Endothelial cell of umbilical vein (primary cell): ENCODE results near the gene DRC7. TPM values are rescaled to one million over a fixed set of nuclear protein-coding genes. Genes with fewer than 3 reads are reported as not detected.

Source experiments
- BruUV-seq: library from RNA; stranded (reverse); fragments of 400-500 nt; replicated peaks from 2 replicates; lab custom pipeline; 2021; lab: Mats Ljungman, UMichigan
- CTCF ChIA-PET: fragments of 300-600, 350-600 bp; sonication (Branson Sonifier 250); formaldehyde crosslinking; loops from one replicate; lab custom pipeline; 2021; ENCODE audit warnings: antibody characterized with exemption, inconsistent platforms; lab: Charles Lee
- POLR2A ChIA-PET: fragments of 300-600, 350-600 bp; sonication (Branson Sonifier 250); formaldehyde crosslinking; loops from one replicate; lab custom pipeline; 2021; ENCODE audit warnings: antibody characterized with exemption, inconsistent platforms; lab: Charles Lee
- DNase-seq: peaks from one replicate; pipeline ENCODE4 v3.0.0-alpha.2; 2011; ENCODE audit warnings: low read depth, low spot score
- FAIRE-seq: peaks from 2 replicates; lab custom pipeline; 2011; peaks lifted over from hg19 to GRCh38; lab: Jason Lieb, UNC
- H2AFZ ChIP-seq: 2 replicates; pipeline ENCODE4 v1.6.0; 2012; ENCODE audit warnings: low read depth, low read length, control low read depth, inconsistent platforms
- H3K27ac ChIP-seq: 2 replicates; pipeline ENCODE4 v1.5.1; 2011; ENCODE audit warnings: low read depth, mild to moderate bottlenecking, control low read depth, low read length, moderate library complexity; ENCODE audit not compliant: insufficient read depth
- H3K27me3 ChIP-seq, 2 experiments: 2 replicates each; pipeline versions ENCODE4 v1.6.0 to v1.6.1; 2011; ENCODE audit warnings: low read length in 2 of 2, mixed read lengths in 1 of 2; ENCODE audit not compliant: control insufficient read depth in 2 of 2, insufficient read depth in 2 of 2
- H3K36me3 ChIP-seq, 2 experiments: 2 replicates in 1 of 2; 3 replicates in 1 of 2; pipeline ENCODE4 v1.5.1; 2011; ENCODE audit warnings: low read length in 2 of 2, mild to moderate bottlenecking in 1 of 2, moderate library complexity in 1 of 2; ENCODE audit not compliant: control insufficient read depth in 2 of 2, insufficient read depth in 2 of 2; ENCODE audit errors: extremely low read depth in 1 of 2
- H3K4me1 ChIP-seq: 3 replicates; pipeline ENCODE4 v1.5.1; 2011; ENCODE audit warnings: mild to moderate bottlenecking, low read length; ENCODE audit not compliant: control insufficient read depth, insufficient read depth; ENCODE audit errors: extremely low read depth
- H3K4me2 ChIP-seq: 2 replicates; pipeline ENCODE4 v1.6.1; 2011; ENCODE audit warnings: low read length, control low read depth, mixed read lengths; ENCODE audit not compliant: insufficient read depth
- H3K4me3 ChIP-seq, 3 experiments: fragments of 200-600 bp in 1 of 3; sonication (generic), shearing (Covaris generic) in 1 of 3; replicated peaks in 1 of 3; 2 replicates each; pipeline ENCODE4 v1.5.1; 2011 to 2016; ENCODE audit warnings: control low read depth in 3 of 3, low read length in 3 of 3, mild to moderate bottlenecking in 2 of 3, inconsistent platforms in 1 of 3, low read depth in 1 of 3, moderate library complexity in 1 of 3; ENCODE audit not compliant: insufficient read depth in 1 of 3
- H3K79me2 ChIP-seq: 2 replicates; pipeline ENCODE4 v1.6.0; 2012; ENCODE audit warnings: low read length, inconsistent platforms; ENCODE audit not compliant: control insufficient read depth, insufficient read depth
- H3K9ac ChIP-seq: replicated peaks from 2 replicates; pipeline ENCODE3; 2011; ENCODE audit warnings: low read length, control low read depth; ENCODE audit not compliant: insufficient read depth; ENCODE audit errors: extremely low read depth
- H3K9me1 ChIP-seq: replicated peaks from 3 replicates; pipeline ENCODE4 v1.6.0; 2011; ENCODE audit warnings: mild to moderate bottlenecking, low read length; ENCODE audit not compliant: control insufficient read depth, insufficient read depth; ENCODE audit errors: extremely low read depth
- H3K9me3 ChIP-seq: replicated peaks from 2 replicates; pipeline ENCODE4 v1.5.1; 2012; ENCODE audit warnings: low read length, inconsistent platforms; ENCODE audit not compliant: control insufficient read depth, insufficient read depth
- H4K20me1 ChIP-seq: replicated peaks from 2 replicates; pipeline ENCODE3; 2011; ENCODE audit warnings: mild to moderate bottlenecking, low read length; ENCODE audit not compliant: control insufficient read depth, insufficient read depth; ENCODE audit errors: extremely low read depth
- CTCF ChIP-seq, 2 donors: IDR thresholded peaks; 1 replicate in 1 of 2; 2 replicates in 1 of 2; pipeline ENCODE4 v1.5.1; 2011; ENCODE audit warnings: low read length in 2 of 2, mild to moderate bottlenecking in 2 of 2, moderate library complexity in 2 of 2, control low read depth in 1 of 2, inconsistent platforms in 1 of 2, low read depth in 1 of 2; ENCODE audit not compliant: insufficient read depth in 1 of 2; ENCODE audit errors: extremely low read depth in 1 of 2
- EZH2 ChIP-seq: IDR thresholded peaks from 2 replicates; pipeline ENCODE4 v1.6.1; 2012; ENCODE audit warnings: borderline replicate concordance, low read depth, mild to moderate bottlenecking, moderate library complexity, low read length, inconsistent platforms; ENCODE audit not compliant: severe bottlenecking
- FOS ChIP-seq: IDR thresholded peaks from 2 replicates; pipeline ENCODE4 v1.6.1; 2011; ENCODE audit warnings: mild to moderate bottlenecking, low read length, moderate library complexity, borderline replicate concordance; ENCODE audit not compliant: insufficient read depth
- GATA2 ChIP-seq: IDR thresholded peaks from 2 replicates; pipeline ENCODE4 v1.7.0; 2011; ENCODE audit warnings: low read depth, mild to moderate bottlenecking, moderate library complexity, mixed read lengths, low read length; ENCODE audit not compliant: insufficient read length, insufficient read depth
- JUN ChIP-seq: IDR thresholded peaks from 2 replicates; pipeline ENCODE4 v1.6.1; 2011; ENCODE audit warnings: borderline replicate concordance, low read depth; ENCODE audit not compliant: insufficient read length, insufficient read depth
- MAX ChIP-seq: IDR thresholded peaks from 2 replicates; pipeline ENCODE4 v1.6.1; 2011; ENCODE audit not compliant: insufficient read depth, insufficient read length
- MYC ChIP-seq: IDR thresholded peaks from one replicate; pipeline ENCODE4 v1.6.1; 2011; ENCODE audit warnings: mild to moderate bottlenecking, low read depth, low read length
- POLR2A ChIP-seq: IDR thresholded peaks from 2 replicates; pipeline ENCODE4 v1.6.1; 2012; ENCODE audit warnings: low read depth, mild to moderate bottlenecking, control low read depth, low read length
- POLR2AphosphoS5 ChIP-seq: IDR thresholded peaks from 2 replicates; pipeline ENCODE4 v1.6.1; 2012; ENCODE audit warnings: low read depth, mild to moderate bottlenecking, control low read depth, low read length, moderate library complexity; ENCODE audit not compliant: insufficient read depth
- dilution Hi-C: fragments of 300-500 bp; cut with MboI; formaldehyde crosslinking; loops from one replicate; pipeline ENCODE4 v1.15.0; 2019; ENCODE audit warnings: low sequenced_read_pairs; ENCODE audit not compliant: extremely low pct_ligation_motif_present
- intact Hi-C: fragments of 100-400 bp; cut with micrococcal nuclease; formaldehyde crosslinking; loops from one replicate; pipeline ENCODE4 v1.10.0; 2022
- polyA plus RNA-seq, 4 experiments: library from polyadenylated mRNA; depleted of rRNA in 3 of 4; stranded (reverse) in 3 of 4; unstranded in 1 of 4; fragments of >200 nt; gene quantifications; 2 replicates each; pipeline versions ENCODE4 v1.2.1 to v1.2.3, GENCODE V29; 2011 to 2012; ENCODE audit warnings: missing spikeins in 1 of 4
- total RNA-seq: library from RNA; stranded (reverse); gene quantifications from 2 replicates; pipeline ENCODE4 v1.2.3, GENCODE V29; 2021

Gene DRC7
- total and polyA plus RNA-seq, 2 donors (not counting 3 experiments of a cell fraction or from before 2014, with no cell fraction given), result 0.13 to 0.77 TPM

- H3K27me3 ChIP-seq, result no peaks in the 10 kb centered on the region
- H3K9ac ChIP-seq, result no peak overlapping the region
- no peak for DNase-seq
- H3K36me3 ChIP-seq, result peaks cover 3 to 9% of the 10 kb centered on the region in 2 experiments
- no TSS peak for BruUV-seq
- ChIA-PET CTCF (interaction anchor here (1.0 to 5.7 kb wide), 11 partner anchors 19 to 74 kb away, joined by 3 to 117 read pairs (median 7); partner anchors contain the start of gene ADGRG1), POLR2A (interaction anchor here (0.7 kb wide), 1 partner anchor 435 kb away, joined by 3 read pairs; no protein-coding TSS in a partner anchor)
- intact Hi-C loops (loop anchor here (1.0 to 10.0 kb wide), 6 partner anchors 49 to 353 kb away; partner anchors contain the start of genes USB1 and ZNF319), dilution Hi-C loops (no loop called here)
- no peak overlapping the region for H3K4me3 ChIP-seq
- peaks cover 43% of the 10 kb centered on the region for H3K4me1 ChIP-seq
- no peak for FAIRE-seq
- peaks cover 12% of the 10 kb centered on the region for H3K79me2 ChIP-seq
- H4K20me1 ChIP-seq, result no peaks in the 10 kb centered on the region
- TF ChIP-seq GATA2, result no peak
- no peak for TF ChIP-seq MAX
- TF ChIP-seq MYC, result no peak
- no peak for TF ChIP-seq EZH2
- TF ChIP-seq JUN, result no peak
- TF ChIP-seq FOS, result no peak
- no peak for TF ChIP-seq POLR2AphosphoS5
- no peak for TF ChIP-seq CTCF (IDR thresholded peaks at IDR 0.05; ENCODE audit: extremely low read depth in 1 of 2, insufficient read depth in 1 of 2, low read depth in 1 of 2, low read length in 2 of 2)
- TF ChIP-seq POLR2A, result no peak
- H3K9me1 ChIP-seq, result no peaks in the 10 kb centered on the region
- H3K9me3 ChIP-seq, result no peaks in the 10 kb centered on the region
- no peak overlapping the region for H3K27ac ChIP-seq
- no peak overlapping the region for H2AFZ ChIP-seq
- no peak overlapping the region for H3K4me2 ChIP-seq
These were observed 45.2 kb upstream of the DRC7 start for GRCh38 chr16:57649443-57649751.
